HG02642 (cell line): ENCODE results near the gene EVI5.
"Not testable (repeated sequence)": the region's sequence is repeated elsewhere in the genome, so short reads cannot be mapped to it uniquely, and the experiment has no call there.

Experiments used
- ATAC-seq: cut with Tn5 transposase; IDR thresholded peaks from one replicate; pipeline ENCODE4 v1.9.1; 2021; ENCODE audit warnings: mild to moderate bottlenecking; ENCODE audit not compliant: unreplicated experiment, poor library complexity

EVI5 gene

GRCh38 chr1:92589361-92589760, 195.5 kb downstream of the EVI5 start:
- ATAC-seq, result not testable (repeated sequence)

- ATAC-seq, result peak; percentile 43
These were observed 197.5 kb downstream of the EVI5 start for GRCh38 chr1:92587445-92587844.

- ATAC-seq, result no peak
These were observed 199.1 kb downstream of the EVI5 start for GRCh38 chr1:92585831-92586230.

GRCh38 chr1:92584810-92585209, 200.1 kb downstream of the EVI5 start:
- ATAC-seq, result peak; percentile 8

- peak; percentile 84 for ATAC-seq
These were observed 200.8 kb downstream of the EVI5 start for GRCh38 chr1:92583821-92584760.

- no peak for ATAC-seq
These were observed 207.5 kb downstream of the EVI5 start for GRCh38 chr1:92577261-92577895.

GRCh38 chr1:92575123-92575522, 209.8 kb downstream of the EVI5 start:
- no peak for ATAC-seq

- no peak for ATAC-seq
These were observed 212.4 kb downstream of the EVI5 start for GRCh38 chr1:92572520-92572919.

- ATAC-seq, result no peak
These were observed 213.3 kb downstream of the EVI5 start for GRCh38 chr1:92571578-92571977.

GRCh38 chr1:92567211-92567868, 217.6 kb downstream of the EVI5 start:
- ATAC-seq, result no peak

- ATAC-seq, result peak; percentile 86
These were observed 221.3 kb downstream of the EVI5 start for GRCh38 chr1:92563457-92564216.

GRCh38 chr1:92556350-92556749, 228.6 kb downstream of the EVI5 start:
- ATAC-seq, result no peak

- no peak for ATAC-seq
These were observed 230.7 kb downstream of the EVI5 start for GRCh38 chr1:92554216-92554615.

GRCh38 chr1:92551916-92552315, 233.0 kb downstream of the EVI5 start:
- ATAC-seq, result no peak

GRCh38 chr1:92544756-92545165, 240.1 kb downstream of the EVI5 start:
- no peak for ATAC-seq

- ATAC-seq, result no peak
These were observed 241.5 kb downstream of the EVI5 start for GRCh38 chr1:92543131-92544055.

- ATAC-seq, result peak; percentile 66
These were observed 246.4 kb downstream of the EVI5 start for GRCh38 chr1:92538413-92539061.

- peak; percentile 78 for ATAC-seq
These were observed 246.9 kb downstream of the EVI5 start for GRCh38 chr1:92538048-92538412.
